GM20431 (cell line): ENCODE results near the gene PLCB1.

Experiments used
- in situ Hi-C: fragments of 300-500 bp; cut with MseI, MboI; formaldehyde crosslinking; loops from one replicate; pipeline ENCODE4 v1.15.0; 2020; ENCODE audit warnings: low sequenced_read_pairs; ENCODE audit not compliant: unreplicated experiment

PLCB1 gene

GRCh38 chr20:8714206-8714605, 582.1 kb downstream of the PLCB1 start:
- in situ Hi-C loops: loop anchor here (25.0 kb wide), 1 partner anchor 652 kb away; no protein-coding TSS in a partner anchor

- in situ Hi-C loops: loop anchor here (25.0 kb wide), 1 partner anchor 656 kb away; no protein-coding TSS in a partner anchor
Observed at GRCh38 chr20:8718279-8718678, 586.2 kb downstream of the PLCB1 start.

DNA sequence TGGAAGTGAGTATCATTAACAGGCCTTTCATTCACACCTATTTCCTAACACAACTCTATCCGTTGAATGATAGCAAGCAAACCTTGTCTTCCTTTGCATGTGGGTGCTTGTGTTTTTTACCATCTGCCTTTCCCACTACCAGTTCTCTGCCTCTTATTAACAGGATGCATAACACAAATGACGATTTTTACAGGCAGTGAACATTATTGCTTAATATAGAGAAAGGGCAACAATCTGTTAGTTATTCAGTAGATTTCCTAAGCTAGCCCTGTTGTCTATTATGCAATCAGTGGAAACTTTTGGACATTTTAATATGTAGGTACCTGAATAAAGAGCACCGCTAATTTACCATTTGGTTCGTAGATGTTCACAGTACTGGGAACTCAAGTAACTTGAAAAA, 588.0 kb downstream of the PLCB1 start:
- in situ Hi-C loops: loop anchor here (25.0 kb wide), 1 partner anchor 658 kb away; no protein-coding TSS in a partner anchor

GRCh38 chr20:8721098-8721497, 589.0 kb downstream of the PLCB1 start:
- in situ Hi-C loops: loop anchor here (25.0 kb wide), 1 partner anchor 659 kb away; no protein-coding TSS in a partner anchor

- in situ Hi-C loops: loop anchor here (25.0 kb wide), 1 partner anchor 660 kb away; no protein-coding TSS in a partner anchor
Observed at GRCh38 chr20:8722277-8722928, 590.3 kb downstream of the PLCB1 start.

DNA sequence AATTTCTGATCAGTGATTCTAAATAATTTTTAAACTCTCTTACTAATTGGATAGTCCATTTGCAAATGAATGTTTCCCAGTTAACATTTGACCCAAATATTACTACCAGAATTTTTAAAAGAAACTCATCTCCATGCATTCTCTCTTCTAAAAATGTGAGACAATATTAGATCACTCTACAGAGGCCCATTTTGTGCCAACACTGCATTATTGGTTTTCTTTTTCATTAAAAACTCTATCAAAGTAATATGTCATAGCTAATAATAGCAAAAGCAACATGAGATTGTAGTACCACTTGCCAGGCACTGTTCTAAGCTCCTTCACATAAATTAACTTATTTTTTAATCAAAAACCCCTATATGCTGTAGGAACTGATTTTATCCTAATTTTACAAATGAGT, 591.2 kb downstream of the PLCB1 start:
- in situ Hi-C loops: loop anchor here (25.0 kb wide), 1 partner anchor 661 kb away; no protein-coding TSS in a partner anchor

DNA sequence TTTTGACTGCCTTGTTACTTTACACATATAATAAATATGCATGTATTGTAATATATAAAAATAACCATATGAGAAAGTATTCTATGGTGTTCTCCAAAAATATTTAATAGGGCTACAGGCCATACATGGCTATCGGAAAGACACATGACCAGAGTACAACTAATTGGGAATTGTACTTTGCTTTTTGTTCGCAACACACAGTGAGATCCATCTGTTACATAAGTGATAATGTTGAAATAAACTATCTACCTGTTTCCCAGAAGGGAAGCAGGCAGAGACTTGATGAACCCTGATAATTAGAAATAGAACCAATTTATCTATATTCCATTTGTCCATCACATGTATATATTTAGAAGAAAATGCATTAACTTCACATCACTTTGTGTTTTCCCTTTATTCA, 592.8 kb downstream of the PLCB1 start:
- in situ Hi-C loops: loop anchor here (25.0 kb wide), 1 partner anchor 663 kb away; no protein-coding TSS in a partner anchor

DNA sequence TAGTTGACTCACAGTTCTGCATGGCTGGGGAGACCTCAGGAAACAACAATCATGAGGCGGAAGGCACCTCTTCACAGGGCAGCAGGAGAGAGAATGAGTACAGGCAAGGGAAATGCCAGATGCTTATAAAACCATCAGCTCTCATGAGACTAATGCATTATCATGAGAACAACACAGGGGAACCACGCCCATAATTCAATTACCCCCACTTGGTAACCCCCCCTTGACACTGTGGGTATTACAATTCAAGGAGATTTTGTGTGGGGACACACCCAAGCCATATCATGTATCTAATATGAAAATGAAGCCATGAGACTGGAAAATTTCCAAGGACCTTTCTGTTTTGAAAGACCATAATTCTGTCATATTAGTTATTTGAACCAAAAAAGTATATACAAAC, 594.4 kb downstream of the PLCB1 start:
- in situ Hi-C loops: no loop called here

GRCh38 chr20:8735014-8735413, 602.9 kb downstream of the PLCB1 start:
- in situ Hi-C loops: no loop called here

DNA sequence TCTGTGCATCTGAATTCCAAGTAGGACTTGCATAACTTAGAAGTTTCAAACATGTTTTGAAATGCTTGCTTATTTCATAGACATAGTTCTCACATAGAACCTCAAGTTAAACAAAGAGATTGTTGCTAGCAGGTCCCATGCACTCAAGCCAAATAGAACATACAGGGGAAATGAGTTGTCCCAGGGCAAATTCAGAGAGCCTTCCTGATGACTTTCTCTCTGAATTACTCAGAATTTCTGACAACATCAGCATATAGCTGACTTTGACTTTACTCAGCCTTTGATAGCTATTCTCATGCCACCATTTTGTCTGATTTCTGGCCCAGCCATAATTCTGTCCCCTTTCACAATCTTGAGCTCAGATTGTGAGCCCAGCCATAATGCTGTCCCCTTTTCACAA, 603.6 kb downstream of the PLCB1 start:
- in situ Hi-C loops: no loop called here

GRCh38 chr20:8740265-8740664, 608.2 kb downstream of the PLCB1 start:
- in situ Hi-C loops: no loop called here

GRCh38 chr20:8744228-8744844, 612.3 kb downstream of the PLCB1 start:
- in situ Hi-C loops: no loop called here

DNA sequence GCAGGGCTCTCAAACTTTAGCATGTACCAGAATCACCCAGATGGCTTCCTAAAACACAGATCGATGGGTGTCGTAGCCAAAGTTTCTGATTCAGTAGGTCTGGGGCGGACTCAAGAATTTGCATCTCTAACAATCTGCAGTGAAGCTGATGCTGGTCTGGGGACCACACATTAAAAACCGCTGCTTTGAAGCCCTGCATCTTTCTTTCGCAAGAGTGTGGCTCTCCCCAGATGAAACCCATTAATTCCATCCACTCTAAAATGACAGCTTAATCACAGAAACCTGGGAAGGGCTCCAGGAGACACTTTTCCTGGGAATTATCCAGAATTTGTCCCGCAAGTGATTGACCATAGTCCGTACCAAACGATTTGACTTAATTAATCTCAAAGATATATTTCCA, 617.0 kb downstream of the PLCB1 start:
- in situ Hi-C loops: no loop called here

DNA sequence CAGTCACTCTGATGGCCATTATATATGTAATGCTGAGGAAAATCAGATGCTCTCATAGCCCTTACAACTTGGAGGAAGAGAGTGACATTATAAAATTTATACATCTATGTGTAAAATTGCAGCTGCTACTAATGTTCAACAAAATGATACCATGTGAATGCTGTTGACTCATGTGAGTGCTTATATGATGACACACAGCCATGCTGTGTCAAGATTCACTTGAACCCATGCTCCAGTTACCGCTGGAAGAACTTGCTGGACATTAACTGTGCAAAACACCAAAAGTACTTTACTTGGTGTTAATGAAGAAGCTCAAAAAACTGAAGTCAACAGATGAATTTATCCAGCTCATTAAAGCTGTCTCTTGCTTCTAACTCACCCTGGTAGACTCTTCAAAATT, 617.9 kb downstream of the PLCB1 start:
- in situ Hi-C loops: no loop called here

DNA sequence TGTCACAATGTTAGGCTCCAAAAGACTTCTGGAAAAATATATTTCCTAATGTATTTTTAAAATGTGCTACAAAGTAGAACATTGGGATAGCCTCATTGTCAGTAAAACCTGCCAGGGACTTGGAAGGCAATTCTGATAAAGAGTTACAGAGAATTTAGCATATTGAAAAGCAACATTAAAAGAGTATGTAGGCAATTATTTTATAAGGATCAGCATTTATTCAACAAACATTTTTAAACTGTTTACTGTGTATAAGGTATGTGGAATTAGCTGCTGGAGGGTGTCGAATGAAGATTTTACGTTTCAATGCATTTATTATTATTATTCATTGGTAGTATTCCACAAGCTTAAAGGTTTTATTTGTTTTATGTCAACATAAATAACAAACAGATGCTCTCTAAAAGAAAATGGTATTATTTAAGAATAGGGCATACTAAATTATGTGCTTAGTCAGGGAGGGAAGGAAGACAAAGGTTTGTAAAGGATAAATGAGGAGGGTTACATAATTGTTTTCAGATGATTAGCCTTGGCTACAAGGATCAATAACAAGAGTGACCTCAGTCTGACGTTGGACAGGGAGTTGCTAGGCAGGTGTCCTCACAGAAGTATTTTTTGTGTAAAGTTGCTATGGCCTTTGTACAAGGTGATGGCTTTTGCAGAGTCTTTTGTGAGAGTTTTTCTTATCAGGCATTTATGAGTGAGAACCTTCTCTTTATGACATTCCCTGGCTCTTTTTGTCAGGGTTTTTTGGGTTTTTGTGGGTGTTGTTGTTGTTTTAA, 623.5 kb downstream of the PLCB1 start:
- in situ Hi-C loops: no loop called here

DNA sequence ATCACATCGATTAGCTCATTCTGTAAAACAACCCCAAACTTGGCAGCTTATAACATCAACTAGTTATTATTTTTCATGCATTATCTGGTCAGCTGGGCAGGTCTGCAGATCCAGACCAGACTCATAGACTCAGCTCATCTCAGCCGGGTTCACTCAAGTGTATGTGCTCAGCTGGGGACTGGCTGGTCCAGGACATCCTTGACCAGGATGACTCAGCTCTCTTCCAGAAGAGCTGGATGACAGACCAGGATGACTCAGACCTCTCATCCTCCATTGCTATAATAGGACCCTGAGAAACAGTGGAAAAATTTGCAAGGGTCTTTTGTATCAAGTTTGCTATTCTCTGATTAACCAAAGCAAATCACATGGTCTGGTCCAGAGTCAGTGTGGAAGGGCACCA, 624.3 kb downstream of the PLCB1 start:
- in situ Hi-C loops: no loop called here

DNA sequence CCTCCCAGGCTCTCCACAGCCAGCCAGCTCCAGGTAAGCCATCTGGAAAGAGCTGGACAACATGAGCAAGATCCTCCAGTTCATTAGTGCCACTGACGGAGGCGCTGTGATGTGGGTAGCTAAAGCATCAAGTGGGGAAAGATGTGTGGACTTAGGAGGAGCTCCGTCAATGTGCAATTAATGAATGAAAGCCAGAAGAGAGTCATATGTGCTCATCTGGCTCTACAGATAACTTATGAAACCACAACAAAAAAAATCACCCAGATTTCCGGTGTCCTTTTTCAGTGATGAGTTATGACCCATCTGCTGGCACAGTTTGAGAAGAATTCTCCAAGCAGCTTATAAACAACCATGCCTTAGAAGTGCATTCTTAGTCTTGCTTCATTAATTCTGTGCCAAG, 625.1 kb downstream of the PLCB1 start:
- in situ Hi-C loops: no loop called here

DNA sequence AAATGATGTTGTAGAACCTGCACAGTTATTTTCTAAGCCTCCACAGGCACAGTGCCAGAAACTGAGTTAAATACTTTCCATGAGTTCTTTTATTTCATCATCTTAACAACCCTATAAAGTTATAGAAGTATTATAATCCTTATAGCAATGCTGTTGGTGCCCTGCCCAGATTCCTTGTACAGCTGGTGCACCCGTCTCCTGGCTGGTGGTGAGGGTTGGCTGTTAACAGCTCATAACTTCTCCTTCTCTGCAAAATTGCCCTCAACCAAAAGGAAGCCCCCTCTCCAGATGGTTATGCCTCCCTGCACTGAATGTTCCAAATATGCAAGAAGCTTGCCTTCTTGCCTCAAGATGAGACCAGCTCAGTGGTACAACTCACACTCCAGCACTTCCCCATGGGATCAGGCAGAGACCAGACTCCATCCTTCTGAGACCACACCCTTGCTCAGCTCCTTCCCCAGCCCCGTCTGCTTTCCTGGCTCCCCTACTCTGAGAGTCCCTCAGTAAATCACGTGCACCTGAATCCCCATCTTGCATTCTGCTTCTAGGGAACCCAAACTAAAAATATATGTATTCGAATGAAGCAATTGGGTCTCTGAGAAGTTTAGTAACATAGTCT, 632.4 kb downstream of the PLCB1 start:
- in situ Hi-C loops: no loop called here

- in situ Hi-C loops: no loop called here
Observed at GRCh38 chr20:8766868-8767390, 634.9 kb downstream of the PLCB1 start.

DNA sequence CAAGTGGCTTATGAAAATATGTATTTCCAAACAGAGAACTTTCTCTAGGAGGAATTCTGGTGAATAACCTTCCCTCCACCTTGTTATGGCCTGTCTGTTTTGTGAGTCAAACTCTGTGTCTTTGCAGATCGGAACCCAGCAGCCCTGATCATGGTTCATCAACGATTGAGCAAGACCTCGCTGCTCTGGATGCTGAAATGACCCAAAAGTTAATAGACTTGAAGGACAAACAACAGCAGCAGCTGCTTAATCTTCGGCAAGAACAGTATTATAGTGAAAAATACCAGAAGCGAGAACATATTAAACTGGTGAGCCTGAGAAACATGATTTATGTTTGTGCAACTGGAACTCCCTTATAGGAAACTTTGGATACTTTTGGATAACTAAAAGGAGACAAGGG, 642.3 kb downstream of the PLCB1 start:
- in situ Hi-C loops: no loop called here
